WTC11 (cell line): ENCODE data around the gene VTI1A. TPM values are rescaled to one million over a fixed set of nuclear protein-coding genes. Genes with fewer than 3 reads are reported as not detected.

ENCODE experiments used
- ATAC-seq: fragments of 200-7000 bp; cut with Tn5 transposase; 2 replicates; pipeline ENCODE4 v1.10.0; 2021; ENCODE audit warnings: mild to moderate bottlenecking, moderate library complexity
- CTCF ChIA-PET: fragments of 300-600 bp; sonication (Branson Sonifier 250); formaldehyde crosslinking; loops from one replicate; lab custom pipeline; 2021; ENCODE audit warnings: antibody characterized with exemption; lab: Charles Lee
- POLR2A ChIA-PET: fragments of 350-600 bp; sonication (Branson Sonifier 250); formaldehyde crosslinking; loops from one replicate; lab custom pipeline; 2021; ENCODE audit warnings: antibody characterized with exemption; lab: Charles Lee
- DNase-seq: peaks from one replicate; pipeline ENCODE4 v3.0.0; 2021; ENCODE audit warnings: low spot score
- H3K27ac Mint-ChIP-seq: 2 replicates; pipeline ENCODE4 v1.8.0; 2021; ENCODE audit warnings: mixed read lengths
- H3K27me3 Mint-ChIP-seq: 2 replicates; pipeline ENCODE4 v1.8.0; 2021; ENCODE audit warnings: low read depth, mild to moderate bottlenecking, moderate library complexity, mixed read lengths
- H3K36me3 Mint-ChIP-seq: 2 replicates; pipeline ENCODE4 v1.8.0; 2021; ENCODE audit warnings: mixed read lengths
- H3K4me1 Mint-ChIP-seq: 2 replicates; pipeline ENCODE4 v1.8.0; 2022; ENCODE audit warnings: mixed read lengths
- H3K4me3 Mint-ChIP-seq: 2 replicates; pipeline ENCODE4 v1.8.0; 2021; ENCODE audit warnings: mild to moderate bottlenecking, moderate library complexity, mixed read lengths
- H3K9me3 Mint-ChIP-seq: 2 replicates; pipeline ENCODE4 v1.8.0; 2021; ENCODE audit warnings: mixed read lengths
- AR ChIP-seq: fragments of 250-450 bp; sonication (Bioruptor Pico); IDR thresholded peaks from 2 replicates; pipeline ENCODE4 v1.9.0; 2021; ENCODE audit warnings: mild to moderate bottlenecking
- ARID4B ChIP-seq: sonication (generic); formaldehyde crosslinking; IDR thresholded peaks from 2 replicates; pipeline ENCODE4 v1.8.0; 2023; ENCODE audit warnings: missing genetic modification reagents, mild to moderate bottlenecking, borderline replicate concordance
- CTCF ChIP-seq: fragments of 200-600 bp; IDR thresholded peaks from 2 replicates; pipeline ENCODE4 v1.8.0; 2022; ENCODE audit warnings: antibody characterized with exemption
- FOXJ3 ChIP-seq: sonication (generic); formaldehyde crosslinking; IDR thresholded peaks from 2 replicates; pipeline ENCODE4 v1.9.0; 2021; ENCODE audit warnings: missing genetic modification reagents, mild to moderate bottlenecking, borderline replicate concordance
- FOXK1 ChIP-seq: sonication (generic); formaldehyde crosslinking; IDR thresholded peaks from 2 replicates; pipeline ENCODE4 v1.8.0; 2022; ENCODE audit warnings: mild to moderate bottlenecking, moderate library complexity, missing genetic modification reagents
- HMGA2 ChIP-seq: fragments of 250-450 bp; sonication (Bioruptor Pico); IDR thresholded peaks from 2 replicates; pipeline ENCODE4 v1.4.0; 2021; ENCODE audit warnings: mild to moderate bottlenecking, moderate library complexity
- IRF2 ChIP-seq: sonication (generic); formaldehyde crosslinking; IDR thresholded peaks from 2 replicates; pipeline ENCODE4 v1.8.0; 2022; ENCODE audit warnings: low read depth, missing genetic modification reagents, borderline replicate concordance
- MAX ChIP-seq: sonication (generic); formaldehyde crosslinking; IDR thresholded peaks from 2 replicates; pipeline ENCODE4 v1.8.0; 2022; ENCODE audit warnings: mild to moderate bottlenecking, missing genetic modification reagents
- NFATC4 ChIP-seq: fragments of 250-450 bp; sonication (Bioruptor Pico); IDR thresholded peaks from 2 replicates; pipeline ENCODE4 v1.9.0; 2021; ENCODE audit warnings: mild to moderate bottlenecking
- RELA ChIP-seq: sonication (generic); formaldehyde crosslinking; IDR thresholded peaks from 2 replicates; pipeline ENCODE4 v1.8.1; 2022; ENCODE audit warnings: missing genetic modification reagents, mild to moderate bottlenecking, borderline replicate concordance
- SMAD3 ChIP-seq: sonication (generic); formaldehyde crosslinking; IDR thresholded peaks from 2 replicates; pipeline ENCODE4 v1.8.0; 2022; ENCODE audit warnings: missing genetic modification reagents, mild to moderate bottlenecking, borderline replicate concordance
- SP1 ChIP-seq: sonication (generic); formaldehyde crosslinking; conservative IDR thresholded peaks from 2 replicates; pipeline ENCODE4 v1.8.1; 2022; ENCODE audit warnings: missing genetic modification reagents
- TEAD4 ChIP-seq: sonication (generic); formaldehyde crosslinking; IDR thresholded peaks from 2 replicates; pipeline ENCODE4 v1.8.0; 2022; ENCODE audit warnings: mild to moderate bottlenecking, missing genetic modification reagents
- ZMAT4 ChIP-seq: fragments of 250-450 bp; sonication (Bioruptor Pico); IDR thresholded peaks from 2 replicates; pipeline ENCODE4 v1.9.0; 2021; ENCODE audit warnings: mild to moderate bottlenecking
- ZNF263 ChIP-seq: sonication (generic); formaldehyde crosslinking; IDR thresholded peaks from 2 replicates; pipeline ENCODE4 v1.8.1; 2022; ENCODE audit warnings: low read depth, mild to moderate bottlenecking, moderate library complexity, missing genetic modification reagents
- ZNF317 ChIP-seq: sonication (generic); formaldehyde crosslinking; IDR thresholded peaks from 2 replicates; pipeline ENCODE4 v1.8.1; 2023; ENCODE audit warnings: low read depth, mild to moderate bottlenecking, moderate library complexity, missing genetic modification reagents, borderline replicate concordance
- ZNF423 ChIP-seq: fragments of 250-450 bp; sonication (Bioruptor Pico); IDR thresholded peaks from 2 replicates; pipeline ENCODE4 v2.1.2; 2022; ENCODE audit warnings: mild to moderate bottlenecking, moderate library complexity
- total RNA-seq: library from RNA; stranded (reverse); gene quantifications from 3 replicates; pipeline ENCODE4 v1.2.3, GENCODE V29; 2021
- TF ChIP-seq, protein P1 (sequence below): sonication (generic); formaldehyde crosslinking; IDR thresholded peaks from 2 replicates; pipeline ENCODE4 v1.8.1; 2023; ENCODE audit warnings: mild to moderate bottlenecking, moderate library complexity, missing genetic modification reagents
- TF ChIP-seq, protein P2 (sequence below): sonication (generic); formaldehyde crosslinking; IDR thresholded peaks from 2 replicates; pipeline ENCODE4 v1.8.1; 2022; ENCODE audit warnings: low read depth, missing genetic modification reagents, borderline replicate concordance

The VTI1A gene
- total RNA-seq, 1 experiment from 2014 or later, result 20.1 TPM

- TF ChIP-seq TEAD4 (CRISPR knock-in tag) (no peak), MAX (CRISPR knock-in tag) (no peak), HMGA2 (CRISPR knock-in tag) (no peak), ARID4B (CRISPR knock-in tag) (no peak), ZNF263 (CRISPR knock-in tag) (no peak), SMAD3 (CRISPR knock-in tag) (no peak)
- TF ChIP-seq, protein P1, sequence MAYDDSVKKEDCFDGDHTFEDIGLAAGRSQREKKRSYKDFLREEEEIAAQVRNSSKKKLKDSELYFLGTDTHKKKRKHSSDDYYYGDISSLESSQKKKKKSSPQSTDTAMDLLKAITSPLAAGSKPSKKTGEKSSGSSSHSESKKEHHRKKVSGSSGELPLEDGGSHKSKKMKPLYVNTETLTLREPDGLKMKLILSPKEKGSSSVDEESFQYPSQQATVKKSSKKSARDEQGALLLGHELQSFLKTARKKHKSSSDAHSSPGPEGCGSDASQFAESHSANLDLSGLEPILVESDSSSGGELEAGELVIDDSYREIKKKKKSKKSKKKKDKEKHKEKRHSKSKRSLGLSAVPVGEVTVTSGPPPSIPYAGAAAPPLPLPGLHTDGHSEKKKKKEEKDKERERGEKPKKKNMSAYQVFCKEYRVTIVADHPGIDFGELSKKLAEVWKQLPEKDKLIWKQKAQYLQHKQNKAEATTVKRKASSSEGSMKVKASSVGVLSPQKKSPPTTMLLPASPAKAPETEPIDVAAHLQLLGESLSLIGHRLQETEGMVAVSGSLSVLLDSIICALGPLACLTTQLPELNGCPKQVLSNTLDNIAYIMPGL (CRISPR knock-in tag), result no peak
These were observed 367.0 kb downstream of the VTI1A start (continued) for GRCh38 chr10:112813866-112814591.

DNA sequence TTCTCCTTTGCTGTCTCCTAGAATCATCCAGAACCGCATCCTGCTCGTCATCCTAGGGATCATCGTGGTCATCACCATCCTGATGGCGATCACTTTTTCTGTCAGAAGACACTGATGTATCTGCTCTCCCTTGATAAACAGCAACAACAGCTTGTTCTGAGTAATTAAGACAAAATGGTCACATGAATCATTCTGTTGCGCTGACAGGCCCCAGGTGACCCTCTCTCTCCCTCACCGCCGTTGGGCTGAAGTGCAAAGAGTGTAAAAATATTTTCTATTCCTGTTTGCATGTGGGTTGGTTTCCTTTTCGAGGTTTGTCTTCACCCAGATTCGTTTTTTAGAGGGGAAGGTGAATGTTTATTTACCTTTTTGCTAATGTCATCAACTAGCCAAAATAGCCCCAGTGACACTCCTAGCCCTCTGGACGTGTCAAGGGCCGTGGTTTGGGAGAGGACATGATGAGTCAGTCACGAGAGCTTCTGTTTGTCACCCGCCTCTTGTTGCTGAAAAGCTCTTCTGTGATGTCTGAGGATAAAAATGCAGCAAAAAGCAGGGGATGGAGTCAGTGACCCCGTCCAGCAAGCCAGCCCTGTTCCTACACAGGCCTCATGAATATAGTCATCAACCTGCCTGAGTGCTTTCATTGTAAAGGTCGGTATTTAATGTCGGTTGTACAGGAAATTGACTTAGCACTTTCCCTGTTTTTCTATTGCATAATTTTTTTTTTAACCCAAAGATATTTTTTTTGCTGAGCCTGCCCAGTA lies 368.4 kb downstream of the VTI1A start:
- CTCF ChIA-PET, result no interaction called here
- H3K36me3 Mint-ChIP-seq, result no peaks in the 10 kb centered on the region
- DNase-seq (no peak), ATAC-seq (no peak)
- POLR2A ChIA-PET, result interaction anchor here (0.5 kb wide), 1 partner anchor 312 kb away, joined by 3 read pairs; no protein-coding TSS in a partner anchor
- H3K27me3 Mint-ChIP-seq, result peaks cover 53% of the 10 kb centered on the region
- peaks cover 77% of the 10 kb centered on the region for H3K4me1 Mint-ChIP-seq
- H3K27ac Mint-ChIP-seq, result no peak overlapping the region
- H3K4me3 Mint-ChIP-seq, result no peak overlapping the region
- H3K9me3 Mint-ChIP-seq, result 0 out of 2 replicates have a peak, but pooled peaks cover 5% of the 10 kb centered on the region
- no peak for TF ChIP-seq ZNF317
- no peak for TF ChIP-seq RELA (CRISPR knock-in tag)
- no peak for TF ChIP-seq FOXK1 (CRISPR knock-in tag)
- TF ChIP-seq, protein P2, sequence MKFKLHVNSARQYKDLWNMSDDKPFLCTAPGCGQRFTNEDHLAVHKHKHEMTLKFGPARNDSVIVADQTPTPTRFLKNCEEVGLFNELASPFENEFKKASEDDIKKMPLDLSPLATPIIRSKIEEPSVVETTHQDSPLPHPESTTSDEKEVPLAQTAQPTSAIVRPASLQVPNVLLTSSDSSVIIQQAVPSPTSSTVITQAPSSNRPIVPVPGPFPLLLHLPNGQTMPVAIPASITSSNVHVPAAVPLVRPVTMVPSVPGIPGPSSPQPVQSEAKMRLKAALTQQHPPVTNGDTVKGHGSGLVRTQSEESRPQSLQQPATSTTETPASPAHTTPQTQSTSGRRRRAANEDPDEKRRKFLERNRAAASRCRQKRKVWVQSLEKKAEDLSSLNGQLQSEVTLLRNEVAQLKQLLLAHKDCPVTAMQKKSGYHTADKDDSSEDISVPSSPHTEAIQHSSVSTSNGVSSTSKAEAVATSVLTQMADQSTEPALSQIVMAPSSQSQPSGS, result no peak
- TF ChIP-seq IRF2 (CRISPR knock-in tag), result no peak
- TF ChIP-seq ZNF263 (CRISPR knock-in tag), result no peak
- TF ChIP-seq CTCF, result no peak
- TF ChIP-seq ZMAT4, result no peak
- no peak for TF ChIP-seq AR (CRISPR knock-in tag)
- TF ChIP-seq SP1 (CRISPR knock-in tag), result no peak
- no peak for TF ChIP-seq NFATC4 (CRISPR knock-in tag)
- TF ChIP-seq FOXJ3 (CRISPR knock-in tag), result no peak
- TF ChIP-seq ZNF423 (CRISPR knock-in tag), result no peak
